Omental fat pad (tissue), 4 donors: Measurements from ENCODE around the gene ZDHHC3. TPM values are rescaled to one million over a fixed set of nuclear protein-coding genes. Genes with fewer than 3 reads are reported as not detected.

ENCODE experiments used
- ATAC-seq: fragments of 150-250 bp; one replicate; pipeline ENCODE4 v1.9.1; 2016; ENCODE audit warnings: mild to moderate bottlenecking, moderate library complexity; ENCODE audit not compliant: low FRiP score
- DNase-seq: peaks from one replicate; pipeline ENCODE4 v3.0.0-alpha.2; 2019; ENCODE audit warnings: low spot score
- total RNA-seq, 4 donors: library from RNA; depleted of rRNA; stranded (reverse); fragments of >200 nt; gene quantifications; one replicate each; pipeline ENCODE4 v1.1.0, GENCODE V29; 2016
- TF ChIP-seq, protein P1 (sequence below), 3 donors: fragments of 450-650 bp; IDR thresholded peaks; one replicate each; pipeline ENCODE4 v1.5.1; 2016 to 2017; ENCODE audit warnings: antibody characterized with exemption in 3 of 3, mild to moderate bottlenecking in 3 of 3, moderate library complexity in 2 of 3

The ZDHHC3 gene
- total RNA-seq, 4 donors from 2014 or later, result 72.0 to 99.8 (median 80.1) TPM

DNA sequence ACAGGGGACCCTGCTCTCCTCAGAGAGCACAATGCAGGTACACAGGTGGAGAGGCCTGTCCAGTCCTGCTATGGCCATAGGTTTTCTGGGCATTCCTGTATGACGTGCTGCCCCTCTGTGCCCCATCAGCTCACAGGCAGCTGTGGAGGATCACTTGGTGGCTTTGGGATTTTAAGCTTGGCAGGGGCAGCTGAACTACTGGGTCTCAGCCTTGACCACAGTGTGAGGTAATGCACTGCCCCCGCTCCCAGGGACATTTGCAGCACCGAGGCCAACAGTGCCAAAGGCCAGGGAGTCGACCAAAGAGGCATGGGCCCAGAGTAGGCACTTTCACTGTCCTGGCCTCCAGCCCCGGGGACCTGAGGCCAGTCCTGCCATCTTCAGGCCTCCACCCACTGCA, 46.2 kb downstream of the ZDHHC3 start:
- no peak for ATAC-seq
- TF ChIP-seq, protein P1, sequence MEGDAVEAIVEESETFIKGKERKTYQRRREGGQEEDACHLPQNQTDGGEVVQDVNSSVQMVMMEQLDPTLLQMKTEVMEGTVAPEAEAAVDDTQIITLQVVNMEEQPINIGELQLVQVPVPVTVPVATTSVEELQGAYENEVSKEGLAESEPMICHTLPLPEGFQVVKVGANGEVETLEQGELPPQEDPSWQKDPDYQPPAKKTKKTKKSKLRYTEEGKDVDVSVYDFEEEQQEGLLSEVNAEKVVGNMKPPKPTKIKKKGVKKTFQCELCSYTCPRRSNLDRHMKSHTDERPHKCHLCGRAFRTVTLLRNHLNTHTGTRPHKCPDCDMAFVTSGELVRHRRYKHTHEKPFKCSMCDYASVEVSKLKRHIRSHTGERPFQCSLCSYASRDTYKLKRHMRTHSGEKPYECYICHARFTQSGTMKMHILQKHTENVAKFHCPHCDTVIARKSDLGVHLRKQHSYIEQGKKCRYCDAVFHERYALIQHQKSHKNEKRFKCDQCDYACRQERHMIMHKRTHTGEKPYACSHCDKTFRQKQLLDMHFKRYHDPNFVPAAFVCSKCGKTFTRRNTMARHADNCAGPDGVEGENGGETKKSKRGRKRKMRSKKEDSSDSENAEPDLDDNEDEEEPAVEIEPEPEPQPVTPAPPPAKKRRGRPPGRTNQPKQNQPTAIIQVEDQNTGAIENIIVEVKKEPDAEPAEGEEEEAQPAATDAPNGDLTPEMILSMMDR (IDR thresholded peaks at IDR 0.05), result no peak
- no peak for DNase-seq

DNA sequence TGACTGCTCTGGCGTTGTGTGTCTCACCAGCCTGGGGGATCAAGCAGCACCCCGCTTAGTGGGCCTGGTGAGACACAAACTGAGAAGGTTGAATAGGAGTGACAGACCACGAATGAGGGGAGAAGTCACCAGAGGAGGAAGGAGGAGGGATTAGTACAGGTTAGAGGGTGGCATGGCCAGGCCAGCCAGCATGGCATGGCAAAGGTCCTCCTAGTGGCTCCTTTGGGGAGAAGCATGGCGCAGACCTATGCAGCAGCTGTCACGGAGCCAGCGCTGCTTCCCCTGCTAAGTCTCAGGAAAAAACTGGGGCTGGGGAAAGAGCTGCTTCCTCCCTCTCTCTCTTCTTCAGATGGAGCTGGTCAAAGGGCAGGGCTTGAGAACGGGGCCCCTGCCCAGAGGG, 48.6 kb downstream of the ZDHHC3 start:
- DNase-seq (no peak), ATAC-seq (no peak)
- TF ChIP-seq, protein P1 (IDR thresholded peaks at IDR 0.05), result no peak

DNA sequence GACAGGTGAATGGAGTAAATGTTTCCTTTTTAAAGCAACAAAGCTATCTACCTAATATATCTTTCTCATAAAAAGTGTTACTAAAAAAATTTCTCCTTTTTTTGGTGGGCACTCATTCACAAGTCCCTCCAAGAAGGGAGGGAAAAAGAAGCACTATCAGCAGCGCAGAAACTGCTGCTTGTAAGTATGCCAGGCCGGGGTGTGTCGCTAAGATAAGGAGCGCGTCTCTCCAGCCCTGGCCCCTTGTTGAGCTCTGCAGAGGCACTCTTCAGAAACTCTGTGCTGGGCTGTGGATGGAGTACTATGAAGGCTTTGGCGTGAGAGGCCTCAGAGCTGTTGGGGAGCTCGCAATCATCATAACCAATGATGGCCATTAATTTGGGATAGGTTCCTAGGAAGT, 49.1 kb downstream of the ZDHHC3 start:
- TF ChIP-seq, protein P1 (IDR thresholded peaks at IDR 0.05), result no peak
- DNase-seq (no peak), ATAC-seq (no peak)

DNA sequence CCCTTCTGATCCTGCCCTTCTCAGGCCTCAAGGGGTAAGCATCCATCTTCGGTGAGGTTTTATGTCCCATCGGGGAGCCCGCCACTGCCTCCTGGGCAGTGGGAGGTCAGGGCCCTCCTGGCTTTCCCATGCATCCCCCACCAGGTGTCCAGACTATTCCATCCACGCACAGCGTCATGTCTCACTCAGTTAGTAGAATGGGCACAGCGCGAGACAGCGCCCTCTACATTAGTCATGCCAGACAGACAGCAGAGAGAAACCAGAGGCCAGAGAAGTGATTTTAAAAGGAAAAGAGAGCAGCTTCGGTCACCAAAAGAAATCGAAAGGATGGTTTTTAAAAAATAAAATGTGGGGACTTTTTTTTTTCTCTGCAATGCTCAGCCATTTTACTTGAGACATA, 49.8 kb downstream of the ZDHHC3 start:
- DNase-seq, result no peak
- ATAC-seq, result no peak
- TF ChIP-seq, protein P1 (IDR thresholded peaks at IDR 0.05), result no peak

DNA sequence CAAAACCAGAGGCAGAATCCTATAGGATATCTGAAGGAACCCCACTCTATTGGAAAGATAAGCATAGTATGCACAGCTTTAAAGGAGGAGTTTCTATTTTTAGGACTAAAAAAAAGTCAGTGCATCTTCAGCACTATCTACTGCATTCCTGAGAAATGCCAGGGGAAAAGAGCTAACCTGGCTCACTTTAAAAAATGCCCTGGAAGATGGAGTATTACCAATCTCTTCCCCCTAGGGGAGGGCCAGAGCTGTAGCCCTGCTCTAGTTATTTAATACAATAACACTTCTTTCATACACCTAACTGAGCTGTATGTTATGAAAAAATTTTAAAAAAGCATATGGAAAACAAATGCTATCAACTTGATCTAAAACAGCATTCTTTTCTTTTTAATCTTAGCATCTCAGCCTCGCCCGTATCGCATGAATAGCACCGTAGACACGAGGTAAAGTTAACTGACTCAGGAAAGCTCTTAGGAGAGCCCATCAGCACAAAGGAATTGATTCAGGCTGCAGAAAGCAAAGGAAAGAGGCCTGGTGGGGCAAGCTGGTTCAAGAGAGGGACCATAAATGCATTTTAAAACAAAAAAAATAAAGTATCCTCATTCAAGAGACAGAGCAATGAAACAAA, 51.4 kb downstream of the ZDHHC3 start:
- ATAC-seq (no peak), DNase-seq (no peak)
- TF ChIP-seq, protein P1 (IDR thresholded peaks at IDR 0.05), result no peak

DNA sequence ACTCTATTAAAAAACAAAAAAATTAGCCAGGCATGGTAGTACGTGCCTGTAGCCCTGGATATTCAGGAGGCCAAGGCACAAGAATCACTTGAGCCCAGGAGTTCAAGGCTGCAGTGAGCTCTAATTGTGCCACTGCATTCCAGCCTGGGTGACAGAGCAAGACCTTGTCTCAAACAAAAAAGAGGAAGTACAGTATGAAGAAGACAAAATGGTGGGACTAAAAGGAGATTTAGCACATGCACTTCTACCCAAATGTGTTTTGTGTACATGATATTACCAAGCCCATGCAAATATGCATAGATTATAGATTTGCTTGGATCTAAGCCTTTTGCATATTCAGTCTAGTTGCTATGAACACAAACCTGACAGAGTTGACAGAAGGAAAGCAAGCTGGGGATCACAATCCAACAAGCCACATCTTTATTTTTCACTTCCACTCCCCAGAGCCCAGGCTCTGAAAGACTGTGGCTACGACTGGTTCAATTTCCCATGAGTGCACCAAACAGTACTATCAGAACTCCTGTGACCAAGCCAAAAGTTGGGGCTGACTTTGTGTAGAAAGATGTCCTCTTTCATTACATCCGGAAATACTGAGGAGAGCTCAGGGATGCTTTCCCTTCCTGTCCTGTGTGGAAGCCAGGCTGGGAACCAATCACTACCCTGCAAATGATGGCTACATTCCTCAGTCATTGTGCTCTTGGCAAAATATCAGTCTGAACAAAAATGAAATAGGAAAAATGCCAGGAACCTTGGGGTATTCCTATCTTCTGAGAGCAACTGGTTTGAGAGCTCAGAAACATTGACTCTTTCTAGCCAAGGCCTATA, 52.1 kb downstream of the ZDHHC3 start:
- TF ChIP-seq, protein P1 (IDR thresholded peaks at IDR 0.05), result no peak
- DNase-seq, result no peak
- no peak for ATAC-seq

DNA sequence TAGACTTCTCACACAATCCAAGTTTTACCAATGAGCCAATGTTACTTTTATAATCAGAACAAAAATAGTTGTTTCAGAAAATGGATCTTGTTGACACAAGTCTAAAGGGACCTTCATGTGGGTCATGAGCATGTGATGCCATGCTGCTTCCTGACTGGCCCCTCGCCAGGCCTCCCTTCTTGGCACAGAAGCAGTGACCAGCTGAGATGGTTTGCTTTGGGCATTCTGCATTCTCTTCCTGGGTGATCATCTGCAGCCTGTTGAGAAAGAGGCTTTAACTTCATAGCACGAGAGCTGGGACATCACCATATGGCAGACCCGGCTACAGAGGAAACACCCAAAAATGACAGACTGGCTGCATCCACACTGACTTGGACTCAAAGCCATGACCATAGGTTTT, 55.9 kb downstream of the ZDHHC3 start:
- no peak for ATAC-seq
- TF ChIP-seq, protein P1 (IDR thresholded peaks at IDR 0.05), result no peak
- DNase-seq, result no peak
